Right atrium auricular region (tissue), 2 donors: ENCODE measurements around the gene SLC34A1. TPM values are rescaled to one million over a fixed set of nuclear protein-coding genes. Genes with fewer than 3 reads are reported as not detected.
A peak's percentile ranks its signal among the peaks of the same experiment; 100 is the strongest.
"Not testable (repeated sequence)": the region's sequence is repeated elsewhere in the genome, so short reads cannot be mapped to it uniquely, and the experiment has no call there.

Experiments used
- DNase-seq: peaks from one replicate; pipeline ENCODE4 v3.0.0-alpha.2; 2019; ENCODE audit warnings: low spot score
- H3K27ac ChIP-seq, 2 donors: fragments of 200-600 bp; sonication (generic); 1 replicate in 1 of 2; 2 replicates in 1 of 2; pipeline ENCODE4 v1.5.1; 2016 to 2019
- H3K27me3 ChIP-seq, 2 donors: fragments of 200-600 bp; sonication (generic); one replicate each; pipeline versions ENCODE4 v1.5.1 to v1.6.0; 2017 to 2019
- H3K36me3 ChIP-seq: fragments of 200-600 bp; sonication (generic); one replicate; pipeline ENCODE4 v1.5.1; 2016
- H3K4me1 ChIP-seq, 2 donors: fragments of 200-600 bp; sonication (generic); one replicate each; pipeline versions ENCODE4 v1.5.1 to v1.6.0; 2017 to 2019
- H3K4me3 ChIP-seq, 2 donors: fragments of 200-600 bp; sonication (generic); 1 replicate in 1 of 2; 2 replicates in 1 of 2; pipeline ENCODE4 v1.5.1; 2017 to 2019; ENCODE audit warnings: mild to moderate bottlenecking in 1 of 2, moderate library complexity in 1 of 2
- H3K9me3 ChIP-seq, 2 donors: fragments of 200-600 bp; sonication (generic); one replicate each; pipeline ENCODE4 v1.5.1; 2019
- CTCF ChIP-seq, 2 donors: fragments of 200-600 bp; sonication (generic); IDR thresholded peaks; one replicate each; pipeline ENCODE4 v1.5.1; 2019; ENCODE audit warnings: antibody characterized with exemption in 2 of 2
- total RNA-seq, 2 donors: library from RNA; depleted of rRNA; stranded (reverse); fragments of >200 nt; gene quantifications; one replicate each; pipeline ENCODE4 v1.1.0, GENCODE V29; 2016

Gene SLC34A1
- total RNA-seq, 2 donors from 2014 or later = not detected

DNA sequence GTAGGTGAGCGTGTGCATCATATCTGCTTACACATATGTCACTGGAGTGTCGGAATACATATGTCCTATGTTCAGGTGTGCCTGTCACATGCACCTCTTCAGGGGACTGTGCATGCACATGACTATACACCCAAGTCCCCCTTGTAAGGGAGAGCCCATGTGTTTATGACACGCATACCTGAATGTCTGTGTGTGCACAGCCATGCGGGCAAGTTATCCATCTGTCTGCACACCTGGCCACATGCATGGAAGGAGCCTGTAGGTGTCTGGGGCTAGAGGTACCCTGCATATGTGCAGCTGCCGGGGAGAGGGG is 27.1 kb upstream of the SLC34A1 start:
- Histone ChIP-seq H3K9me3 (no peaks in the 10 kb centered on the region), H3K36me3 (no peaks in the 10 kb centered on the region), H3K4me3 (no peak overlapping the region), H3K27me3 (no peaks in the 10 kb centered on the region), H3K27ac (no peak overlapping the region), H3K4me1 (peaks cover 0 to 6% of the 10 kb centered on the region in 2 donors)
- no peak for TF ChIP-seq CTCF (IDR thresholded peaks at IDR 0.05)
- DNase-seq = no peak

DNA sequence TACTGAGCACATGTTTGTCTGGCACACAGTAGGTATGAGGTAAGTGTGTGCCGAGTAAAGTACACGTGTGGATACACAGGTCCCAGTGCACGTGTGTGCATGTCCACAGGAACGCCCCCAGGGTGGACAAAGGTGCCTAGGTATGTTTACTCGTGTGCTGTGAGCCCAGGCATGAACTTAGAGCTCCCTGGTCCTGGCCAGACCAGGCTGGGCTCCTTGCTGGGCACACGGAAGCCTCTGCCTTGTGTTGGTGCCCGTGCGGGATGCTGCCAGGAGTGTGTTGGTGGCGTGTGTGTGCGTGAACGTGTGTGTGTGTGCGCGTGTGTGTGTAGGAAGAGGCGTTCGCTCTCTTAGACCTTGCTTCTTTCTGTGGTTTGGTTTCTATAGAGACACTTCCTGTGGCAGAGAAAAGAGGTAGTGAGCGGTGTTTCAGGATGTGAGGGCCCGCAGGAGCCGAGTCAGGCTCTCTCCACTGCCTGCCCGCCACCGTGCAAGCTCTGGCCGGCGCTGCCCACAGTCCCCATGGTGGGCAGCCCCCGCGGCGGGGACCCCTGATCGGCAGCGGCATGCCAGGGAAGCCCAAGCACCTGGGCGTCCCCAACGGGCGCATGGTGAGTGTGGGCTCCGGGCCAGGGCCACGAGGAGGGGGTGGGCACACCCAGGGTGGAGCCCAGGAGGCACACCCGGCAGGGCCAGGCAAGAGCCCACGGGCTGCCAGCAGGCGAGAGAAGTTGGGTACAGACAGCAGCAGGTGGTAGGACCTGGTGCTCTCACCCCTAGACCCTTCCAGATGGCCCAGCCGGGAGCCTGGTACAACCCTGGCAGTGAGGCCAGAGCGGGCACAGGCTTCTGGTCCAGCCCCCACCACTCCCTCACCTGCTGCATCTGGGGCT is 26.5 kb upstream of the SLC34A1 start, which contains the start of gene RGS14:
RGS14 (plus strand) TSS at position 466 of the 893 bp plus-strand sequence; CDS start at position 567, 101 bp downstream.
- no peak within 1 kb of the TSS for H3K27ac ChIP-seq
- no peak for TF ChIP-seq CTCF (IDR thresholded peaks at IDR 0.05)
- no peaks in the 10 kb centered on the region for H3K36me3 ChIP-seq
- no peaks in the 10 kb centered on the region for H3K9me3 ChIP-seq
- DNase-seq = no peak
- peak within 1 kb of the TSS; percentile 9 to 36 for H3K4me3 ChIP-seq
- H3K27me3 ChIP-seq = no peaks in the 10 kb centered on the region
- H3K4me1 ChIP-seq = peaks cover 0 to 11% of the 10 kb centered on the region in 2 donors

DNA sequence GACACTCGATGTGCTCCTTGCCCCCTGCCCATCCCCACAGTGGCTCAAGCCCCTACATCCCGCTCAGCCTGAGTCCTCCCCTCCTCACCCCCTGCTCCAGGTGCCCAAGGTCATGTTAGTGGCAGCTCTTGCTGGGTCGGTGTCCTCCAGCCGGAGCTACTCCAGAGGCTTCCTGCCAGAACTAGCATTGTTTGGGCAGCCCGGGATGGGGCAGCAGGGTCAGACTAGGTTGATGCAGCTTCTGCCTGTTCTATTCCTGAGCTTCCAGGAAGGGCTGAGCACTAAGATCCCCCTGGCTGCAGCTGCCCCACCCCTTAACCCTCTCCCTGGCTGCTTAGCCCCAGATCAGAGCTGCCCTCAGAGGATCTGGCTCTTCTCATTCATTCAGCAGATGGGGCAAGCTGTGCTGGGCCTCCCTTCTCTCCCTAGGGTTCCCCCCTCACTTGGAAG is 25.8 kb upstream of the SLC34A1 start:
- Histone ChIP-seq H3K36me3 (no peaks in the 10 kb centered on the region), H3K27me3 (no peaks in the 10 kb centered on the region), H3K4me3 (peak overlapping the region; percentile 9 to 36), H3K9me3 (no peaks in the 10 kb centered on the region), H3K4me1 (peaks cover 0 to 18% of the 10 kb centered on the region in 2 donors), H3K27ac (no peak overlapping the region)
- no peak for DNase-seq
- no peak for TF ChIP-seq CTCF (IDR thresholded peaks at IDR 0.05)

DNA sequence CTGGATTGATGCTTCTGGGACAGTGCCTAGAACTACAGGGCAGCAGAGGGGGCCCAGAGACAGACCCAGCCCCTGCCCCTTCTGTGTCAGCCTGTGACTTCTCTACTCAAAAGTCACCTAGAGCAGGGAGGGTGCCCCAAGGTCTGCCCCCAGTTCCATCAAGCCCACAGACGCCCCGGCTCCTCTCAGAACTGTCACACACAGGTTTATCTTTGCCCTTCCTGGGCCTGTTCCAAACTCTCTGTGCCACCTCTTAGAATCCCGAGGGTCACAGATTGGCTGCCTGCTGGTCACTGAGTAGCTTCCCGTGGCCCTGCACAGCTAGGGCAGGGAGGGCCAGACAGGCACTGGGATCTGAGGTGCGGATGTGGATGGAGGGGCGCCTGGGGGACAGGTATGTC is 24.8 kb upstream of the SLC34A1 start:
- Histone ChIP-seq H3K27ac (no peak overlapping the region), H3K4me1 (peaks cover 0 to 22% of the 10 kb centered on the region in 2 donors), H3K27me3 (no peaks in the 10 kb centered on the region), H3K4me3 (no peak overlapping the region), H3K36me3 (no peaks in the 10 kb centered on the region), H3K9me3 (no peaks in the 10 kb centered on the region)
- TF ChIP-seq CTCF (IDR thresholded peaks at IDR 0.05) = no peak
- DNase-seq = no peak

- H3K36me3 ChIP-seq = no peaks in the 10 kb centered on the region
- H3K27ac ChIP-seq = no peak overlapping the region
- H3K4me3 ChIP-seq = no peak overlapping the region
- H3K4me1 ChIP-seq = peaks cover 0 to 22% of the 10 kb centered on the region in 2 donors
- no peak for DNase-seq
- no peak for TF ChIP-seq CTCF (IDR thresholded peaks at IDR 0.05)
- H3K27me3 ChIP-seq = no peaks in the 10 kb centered on the region
- no peaks in the 10 kb centered on the region for H3K9me3 ChIP-seq
These were observed 24.4 kb upstream of the SLC34A1 start for GRCh38 chr5:177359860-177360259.

DNA sequence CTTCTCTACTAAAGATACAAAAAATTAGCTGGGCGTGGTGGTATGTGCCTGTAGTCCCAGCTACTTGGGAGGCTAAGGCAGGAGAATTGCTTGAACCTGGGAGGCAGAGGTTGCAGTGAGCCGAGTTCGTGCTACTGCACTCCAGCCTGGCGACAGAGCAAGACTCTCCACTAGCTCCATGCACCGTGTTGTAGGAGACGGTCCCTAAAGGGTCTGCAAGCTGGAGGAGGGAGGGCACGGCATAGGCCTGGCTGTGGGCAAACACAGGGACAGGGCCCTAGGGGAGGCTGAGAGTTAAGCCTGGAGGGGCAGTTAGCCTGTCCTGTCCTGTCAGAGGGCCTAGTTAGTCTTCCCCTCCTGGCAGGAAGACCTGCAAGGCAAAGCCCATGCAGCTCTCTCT is 23.5 kb upstream of the SLC34A1 start:
- H3K4me3 ChIP-seq, H3K9me3 ChIP-seq, H3K27ac ChIP-seq, H3K27me3 ChIP-seq, H3K36me3 ChIP-seq, DNase-seq: not testable (repeated sequence)
- H3K4me1 ChIP-seq = peaks cover 0 to 23% of the 10 kb centered on the region in 2 donors
